ENCODE results near the gene L3MBTL4. TPM values are rescaled to one million over a fixed set of nuclear protein-coding genes. Genes with fewer than 3 reads are reported as not detected.

Gene L3MBTL4
- total RNA-seq, 6 experiments from 2014 or later = not detected

GRCh38 chr18:6044773-6045172 is 369.9 kb downstream of the L3MBTL4 start:
- H3K27me3 Mint-ChIP-seq (ENCODE audit: insufficient read depth) = no peaks in the 10 kb centered on the region; the same call in 1 of the 2 replicates
- no peak for DNase-seq
- peaks cover 47% of the 10 kb centered on the region for H3K9me3 Mint-ChIP-seq
- no peaks in the 10 kb centered on the region for H3K36me3 Mint-ChIP-seq (ENCODE audit: low read depth)
- no peak overlapping the region for H3K4me3 Mint-ChIP-seq
- 0 out of 2 replicates have a peak, but pooled peaks have one; percentile 9 for TF ChIP-seq CTCF (IDR thresholded peaks at IDR 0.05)
- no peaks in the 10 kb centered on the region for H3K4me1 Mint-ChIP-seq (ENCODE audit: low read depth)
- no peak overlapping the region for H3K27ac Mint-ChIP-seq

GRCh38 chr18:6044319-6044718 is 370.4 kb downstream of the L3MBTL4 start:
- H3K4me3 Mint-ChIP-seq = no peak overlapping the region
- peaks cover 49% of the 10 kb centered on the region for H3K9me3 Mint-ChIP-seq
- no peak overlapping the region for H3K27ac Mint-ChIP-seq
- no peaks in the 10 kb centered on the region for H3K36me3 Mint-ChIP-seq (ENCODE audit: low read depth)
- no peaks in the 10 kb centered on the region; the same call in 1 of the 2 replicates for H3K27me3 Mint-ChIP-seq (ENCODE audit: insufficient read depth)
- H3K4me1 Mint-ChIP-seq (ENCODE audit: low read depth) = no peaks in the 10 kb centered on the region
- TF ChIP-seq CTCF (IDR thresholded peaks at IDR 0.05) = no peak
- no peak for DNase-seq

GRCh38 chr18:6039055-6039454 is 375.7 kb downstream of the L3MBTL4 start:
- no peaks in the 10 kb centered on the region for H3K36me3 Mint-ChIP-seq (ENCODE audit: low read depth)
- no peak overlapping the region for H3K4me3 Mint-ChIP-seq
- no peaks in the 10 kb centered on the region for H3K4me1 Mint-ChIP-seq (ENCODE audit: low read depth)
- no peak overlapping the region for H3K27ac Mint-ChIP-seq
- DNase-seq = no peak
- no peaks in the 10 kb centered on the region for H3K27me3 Mint-ChIP-seq (ENCODE audit: insufficient read depth)
- TF ChIP-seq CTCF (IDR thresholded peaks at IDR 0.05) = no peak
- peaks cover 49% of the 10 kb centered on the region for H3K9me3 Mint-ChIP-seq

GRCh38 chr18:6031442-6031841 is 383.3 kb downstream of the L3MBTL4 start:
- no peaks in the 10 kb centered on the region for H3K4me1 Mint-ChIP-seq (ENCODE audit: low read depth)
- H3K27ac Mint-ChIP-seq = no peak overlapping the region

GRCh38 chr18:6031002-6031401 is 383.7 kb downstream of the L3MBTL4 start:
- Mint-ChIP-seq H3K27me3 (ENCODE audit: insufficient read depth) (no peaks in the 10 kb centered on the region; the same call in 1 of the 2 replicates), H3K4me3 (no peak overlapping the region; the same call in 1 of the 2 replicates), H3K36me3 (ENCODE audit: low read depth) (no peaks in the 10 kb centered on the region), H3K9me3 (peaks cover 15% of the 10 kb centered on the region; the same call in 1 of the 2 replicates), H3K27ac (no peak overlapping the region), H3K4me1 (ENCODE audit: low read depth) (no peaks in the 10 kb centered on the region)
- DNase-seq = no peak
- TF ChIP-seq CTCF (IDR thresholded peaks at IDR 0.05) = no peak

More at GRCh38 chr18:6031442-6031841, 383.3 kb downstream of the L3MBTL4 start:
- TF ChIP-seq CTCF (IDR thresholded peaks at IDR 0.05) = no peak
- peaks cover 19% of the 10 kb centered on the region; the same call in 1 of the 2 replicates for H3K9me3 Mint-ChIP-seq
- H3K4me3 Mint-ChIP-seq = no peak overlapping the region; the same call in 1 of the 2 replicates
- no peak for DNase-seq
- H3K27me3 Mint-ChIP-seq (ENCODE audit: insufficient read depth) = no peaks in the 10 kb centered on the region; the same call in 1 of the 2 replicates
- H3K36me3 Mint-ChIP-seq (ENCODE audit: low read depth) = no peaks in the 10 kb centered on the region
